Measurements from ENCODE around the gene IFT80.
"Not testable (repeated sequence)": the region's sequence is repeated elsewhere in the genome, so short reads cannot be mapped to it uniquely, and the experiment has no call there.

Gene IFT80

DNA sequence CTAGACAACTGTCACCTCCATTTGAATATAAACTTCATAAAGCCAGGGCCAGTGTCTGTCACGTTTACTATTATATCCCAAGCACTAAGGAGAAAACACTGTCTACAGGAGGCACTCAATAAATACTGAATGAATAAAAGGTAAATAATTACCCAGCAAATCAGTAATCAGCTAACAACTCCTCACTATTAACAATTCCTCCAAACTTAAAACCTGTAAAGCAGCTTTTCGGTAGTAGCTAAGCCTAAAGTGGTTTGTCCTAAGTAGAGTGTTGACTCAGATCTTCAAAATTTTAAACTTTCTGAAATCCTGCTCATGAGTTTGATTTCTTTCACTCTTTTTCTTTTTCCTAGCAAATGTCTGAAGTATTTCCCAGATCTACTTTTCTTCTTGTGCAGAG lies 133.9 kb downstream of the IFT80 start:
- DNase-seq (ENCODE audit: low read depth), result no peak

DNA sequence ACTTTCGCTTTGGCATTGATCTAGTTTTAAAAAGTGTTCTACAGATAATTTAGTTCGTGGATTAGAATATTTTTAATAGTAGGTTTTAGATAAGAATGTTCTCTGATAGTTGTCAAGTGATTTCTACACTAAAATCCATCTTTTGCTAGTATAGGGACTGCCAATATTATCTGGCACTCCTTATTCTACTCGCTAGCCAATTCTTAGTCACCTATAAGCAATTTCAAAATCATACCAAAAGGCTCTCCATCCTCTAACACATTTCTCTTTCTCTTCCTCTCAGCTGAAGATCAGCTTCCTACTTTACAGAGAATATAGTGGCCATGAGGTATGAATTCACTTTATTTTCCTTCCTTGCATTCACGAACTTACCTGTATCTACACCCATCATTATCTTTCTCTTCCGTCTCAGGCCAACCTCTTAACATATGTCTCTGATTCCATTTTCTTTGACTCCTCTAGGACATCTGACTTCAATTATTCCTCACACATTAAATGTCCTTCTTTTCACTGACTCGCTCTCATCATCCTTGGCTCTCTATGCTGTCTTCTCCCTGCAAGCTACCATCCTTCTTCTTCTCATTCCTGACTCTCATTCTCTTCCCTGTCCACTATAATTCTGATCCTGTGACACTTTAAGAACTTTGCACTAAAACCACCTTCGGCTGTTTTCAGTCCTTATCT lies 138.3 kb downstream of the IFT80 start:
- no peak for DNase-seq (ENCODE audit: low read depth)

DNA sequence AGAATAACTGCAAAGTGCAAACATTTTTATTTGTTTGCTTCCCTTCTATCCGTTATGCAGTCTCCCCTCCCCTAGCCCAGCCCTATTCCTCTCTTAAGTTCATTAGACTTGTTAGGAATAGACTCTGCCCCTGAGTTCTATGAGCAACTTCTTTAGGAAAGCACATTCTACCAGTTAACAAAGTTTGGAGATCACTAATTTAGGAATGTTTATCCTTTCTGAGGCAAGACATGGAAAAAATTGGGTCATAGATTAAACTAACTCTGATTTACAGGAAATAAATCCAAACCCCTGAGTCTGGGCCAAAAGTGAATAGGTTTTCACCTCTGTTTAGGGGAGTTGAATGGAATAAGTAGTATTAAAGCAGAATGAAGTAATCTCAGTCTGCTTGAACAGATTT lies 139.4 kb downstream of the IFT80 start:
- DNase-seq (ENCODE audit: low read depth), result no peak

DNA sequence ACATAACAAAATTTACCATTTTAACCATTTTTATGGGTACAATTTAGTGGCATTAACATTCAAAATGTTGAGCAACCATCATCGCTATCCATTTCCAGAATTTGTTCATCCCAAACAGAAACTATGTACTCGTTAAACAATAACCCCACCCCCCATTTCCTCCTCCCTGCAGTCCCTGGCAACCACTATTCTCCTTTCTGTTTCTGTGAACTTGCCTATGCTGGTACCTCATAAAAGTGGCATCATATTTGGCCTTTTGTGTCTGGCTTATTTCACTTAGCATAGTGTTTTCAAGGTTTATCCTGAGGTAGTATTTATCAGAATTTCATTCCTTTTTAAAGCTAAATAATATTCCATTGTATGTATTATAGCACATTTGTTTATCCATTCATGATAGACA lies 141.4 kb downstream of the IFT80 start:
- no peak for DNase-seq (ENCODE audit: low read depth)

DNA sequence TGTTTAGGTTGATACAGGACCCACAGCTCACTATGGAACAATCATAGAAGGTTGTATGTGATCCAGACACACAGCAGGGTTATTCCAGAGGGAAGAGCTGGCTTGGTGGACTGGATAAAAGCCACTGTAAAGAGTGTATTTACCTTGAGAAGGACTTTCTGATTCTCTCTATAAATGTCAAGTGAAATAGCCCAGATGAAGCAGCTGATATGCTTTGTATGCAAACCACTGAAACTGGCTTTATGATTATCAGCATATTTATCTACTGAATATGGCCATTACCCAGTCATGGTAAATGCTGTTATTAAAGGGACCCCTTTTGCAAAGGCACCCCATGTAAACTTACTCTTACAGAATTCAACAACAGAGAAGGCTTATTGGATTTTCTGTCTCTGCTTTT lies 145.7 kb downstream of the IFT80 start:
- DNase-seq (ENCODE audit: low read depth), result no peak

DNA sequence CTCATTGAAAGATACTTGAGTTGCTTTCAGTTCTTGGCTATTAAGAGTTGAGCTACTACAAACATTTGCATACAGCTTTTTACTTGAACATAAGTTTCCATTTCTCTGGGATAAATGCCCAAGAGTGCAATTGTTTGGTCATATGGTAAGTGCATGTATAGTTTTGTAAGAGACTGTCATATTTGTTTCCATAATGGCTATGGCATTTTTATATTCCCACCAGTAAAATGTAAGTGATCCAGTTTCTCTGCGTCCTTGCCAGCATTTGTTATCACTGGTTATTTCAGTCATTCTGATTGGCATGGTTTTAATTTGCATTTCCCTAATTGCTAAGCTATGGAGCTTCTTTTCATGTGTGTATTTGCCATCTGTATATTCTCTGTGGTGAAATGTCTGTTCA lies 151.3 kb downstream of the IFT80 start:
- DNase-seq (ENCODE audit: low read depth), result no peak

DNA sequence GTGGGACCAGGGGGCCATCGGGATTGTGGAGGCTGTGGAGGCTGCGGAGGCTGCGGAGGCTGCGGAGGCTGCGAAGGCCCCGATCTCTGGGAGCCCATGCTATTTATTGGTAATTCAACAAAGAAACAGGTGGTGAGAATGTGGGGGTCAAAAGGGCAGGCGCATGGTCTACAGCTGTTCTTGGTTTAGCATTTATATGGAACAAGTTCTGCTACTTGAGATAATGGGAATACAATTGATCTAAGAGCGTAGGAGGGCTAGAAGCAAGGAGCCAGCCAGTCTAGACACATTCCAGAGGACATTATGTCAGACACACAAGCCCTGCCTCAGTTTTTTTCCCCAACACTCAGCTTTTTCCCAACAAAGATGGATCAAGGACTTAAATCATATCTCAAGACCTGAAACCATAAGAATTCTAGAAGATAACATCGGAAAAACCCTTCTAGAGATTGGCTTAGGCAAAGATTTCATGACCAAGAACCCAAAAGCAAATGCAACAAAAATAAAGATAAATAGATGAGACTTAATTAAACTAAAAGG lies 153.7 kb downstream of the IFT80 start:
- DNase-seq (ENCODE audit: low read depth), result no peak

DNA sequence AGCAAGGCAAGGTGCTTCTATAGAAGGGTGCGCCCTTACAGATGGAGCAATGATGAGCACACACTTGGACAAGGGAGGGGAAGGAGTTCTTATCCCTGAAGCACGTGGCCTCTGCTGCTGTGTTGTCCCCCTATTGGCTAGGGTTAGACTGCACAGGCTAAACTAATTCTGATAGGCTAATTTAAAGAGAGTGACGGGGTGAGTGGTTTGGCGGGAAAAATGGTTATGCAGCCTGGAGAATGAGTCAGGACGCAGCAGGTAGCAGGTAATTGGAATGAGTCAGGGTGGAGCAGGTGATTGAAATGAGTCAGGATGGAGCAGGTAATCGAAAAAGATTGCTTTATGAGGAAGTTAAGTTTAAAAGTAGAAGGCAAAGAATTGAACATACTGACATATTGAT lies 158.3 kb downstream of the IFT80 start:
- DNase-seq (ENCODE audit: low read depth), result not testable (repeated sequence)

DNA sequence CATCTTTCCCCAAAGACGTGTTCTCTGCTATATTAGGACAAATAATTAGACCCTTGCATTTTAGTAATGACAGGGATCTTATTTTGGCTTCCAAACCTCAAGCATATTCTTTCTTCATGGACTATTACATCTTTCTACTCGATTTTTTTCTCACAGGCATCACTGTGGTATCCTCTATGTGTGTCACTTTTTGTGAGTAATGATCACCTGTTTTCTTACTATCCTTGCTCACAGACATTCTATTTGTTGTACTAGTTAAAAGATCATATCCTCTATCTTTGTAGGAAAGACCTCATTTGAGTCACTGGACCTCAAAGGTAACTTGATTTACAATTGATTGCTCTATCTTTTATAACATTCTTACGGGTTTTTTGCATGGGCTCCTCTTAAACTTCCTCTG lies 167.0 kb downstream of the IFT80 start:
- DNase-seq (ENCODE audit: low read depth), result no peak

DNA sequence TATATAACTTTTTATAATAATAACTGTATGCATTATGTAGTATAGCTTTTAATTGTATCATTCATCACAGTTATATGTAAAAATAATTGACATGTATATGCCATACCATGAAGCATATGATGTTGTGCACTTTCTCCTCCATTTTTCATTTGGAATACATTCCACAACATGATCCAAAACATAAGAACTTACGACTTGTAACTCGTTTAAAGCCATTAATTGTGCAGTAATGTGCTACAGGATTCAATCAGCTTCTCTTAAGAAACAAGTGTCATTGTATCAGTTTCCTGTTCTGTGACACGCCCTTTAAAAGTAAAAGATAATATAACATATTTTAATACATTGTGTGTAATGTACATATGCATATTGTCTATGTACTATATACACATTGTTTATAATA lies 171.6 kb downstream of the IFT80 start:
- no peak for DNase-seq (ENCODE audit: low read depth)

DNA sequence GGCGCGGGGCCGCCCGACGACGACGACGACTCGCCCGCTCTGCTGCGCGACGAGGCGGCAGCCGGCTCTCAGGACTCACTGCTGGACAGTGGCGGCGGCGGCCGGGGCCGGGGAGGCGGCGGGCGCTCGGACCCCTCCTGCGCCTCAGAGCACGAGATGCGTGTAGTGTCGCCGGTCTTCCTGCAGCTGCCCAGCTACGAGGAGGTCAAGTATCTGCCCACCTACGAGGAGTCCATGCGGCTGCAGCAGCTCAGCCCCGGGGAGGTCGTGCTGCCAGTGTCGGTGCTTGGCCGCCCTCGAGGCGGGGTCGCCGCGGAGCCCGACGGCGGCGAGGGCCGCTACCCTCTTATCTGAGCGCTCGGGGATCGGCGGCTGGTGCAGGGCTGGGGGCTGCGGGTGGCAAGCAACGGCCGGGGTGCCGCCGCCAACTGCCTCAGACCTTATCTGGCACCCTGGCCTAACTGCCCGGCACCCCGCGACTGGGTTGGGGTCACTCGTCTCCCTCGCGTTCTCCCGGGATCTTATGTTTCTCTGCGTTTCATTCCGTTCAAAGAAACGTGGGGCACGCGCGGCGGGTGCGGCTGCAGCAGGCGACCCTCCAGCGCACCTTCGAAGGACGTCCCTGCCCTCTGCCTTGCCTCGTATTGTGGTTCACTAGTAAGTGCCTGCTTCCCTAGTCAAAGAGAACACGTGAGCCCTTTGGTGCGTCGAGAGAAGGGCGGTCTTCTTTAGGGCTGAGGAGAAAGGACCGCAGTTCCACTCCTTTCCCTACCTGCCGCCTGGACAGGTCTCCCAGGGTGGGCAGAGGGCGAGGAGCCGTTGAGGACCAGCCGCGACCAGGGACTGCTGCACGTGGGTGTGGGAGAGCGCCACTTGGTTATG lies 172.8 kb downstream of the IFT80 start:
- no peak for DNase-seq (ENCODE audit: low read depth)

DNA sequence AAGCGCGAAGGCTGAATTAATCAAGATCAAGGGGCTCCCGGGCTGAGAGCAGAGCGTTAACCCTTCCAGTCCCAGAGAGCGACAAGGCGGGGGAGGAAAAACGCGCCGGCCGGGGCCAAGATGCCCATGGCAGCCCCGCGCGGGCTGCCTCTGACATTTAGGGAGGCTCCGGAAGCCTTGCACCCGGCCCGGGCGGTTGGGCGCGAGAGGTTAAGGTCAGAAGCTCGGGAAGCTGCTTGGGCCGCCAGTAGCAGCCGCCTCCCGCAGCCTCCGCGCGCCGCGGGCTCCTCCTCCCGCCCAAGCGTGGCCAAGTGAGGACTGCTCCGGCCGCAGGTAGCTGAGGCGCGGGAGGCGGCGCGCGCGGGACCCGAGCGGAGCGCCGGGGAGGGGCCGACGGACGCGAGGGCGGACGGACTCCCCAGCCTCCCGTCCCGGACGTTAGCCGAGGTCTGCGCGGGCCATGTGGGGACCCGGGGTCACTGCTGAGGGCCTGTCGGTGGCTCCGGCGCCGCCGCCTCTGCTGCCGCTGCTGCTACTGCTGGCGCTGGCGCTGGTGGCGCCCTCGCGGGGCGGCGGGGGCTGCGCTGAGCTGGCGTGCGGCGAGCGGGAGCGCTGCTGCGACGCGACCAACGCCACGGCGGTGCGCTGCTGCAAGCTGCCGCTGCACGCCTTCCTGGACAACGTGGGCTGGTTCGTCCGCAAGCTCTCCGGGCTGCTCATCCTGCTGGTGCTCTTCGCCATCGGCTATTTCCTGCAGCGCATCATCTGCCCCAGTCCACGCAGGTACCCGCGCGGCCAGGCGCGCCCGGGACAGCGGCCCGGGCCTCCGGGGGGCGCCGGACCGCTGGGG lies 173.6 kb downstream of the IFT80 start, which contains the start of gene C3orf80:
Gene C3orf80 (plus strand): TSS at position 247 of the 850 bp plus-strand sequence. CDS start 214 bp downstream, at position 461.
- peak; percentile 31 for DNase-seq (ENCODE audit: low read depth)

DNA sequence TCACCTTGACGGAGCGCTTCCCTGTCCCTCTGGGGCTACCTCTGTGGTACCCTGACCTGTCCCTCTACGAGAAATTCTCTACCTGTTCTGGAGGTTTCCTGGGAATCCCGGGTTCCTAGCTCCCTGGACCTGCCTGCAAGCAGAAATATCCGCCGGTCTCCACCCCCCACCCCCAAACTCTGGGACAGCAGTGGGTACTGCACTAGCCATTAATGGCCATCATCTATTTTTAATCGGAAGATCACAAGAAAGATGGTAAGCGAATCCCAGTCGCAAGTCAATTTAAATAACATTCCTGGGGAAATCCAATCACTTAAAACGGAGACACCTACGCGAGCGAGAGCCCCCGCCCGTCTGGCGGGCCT lies 174.2 kb downstream of the IFT80 start:
- DNase-seq (ENCODE audit: low read depth), result no peak

DNA sequence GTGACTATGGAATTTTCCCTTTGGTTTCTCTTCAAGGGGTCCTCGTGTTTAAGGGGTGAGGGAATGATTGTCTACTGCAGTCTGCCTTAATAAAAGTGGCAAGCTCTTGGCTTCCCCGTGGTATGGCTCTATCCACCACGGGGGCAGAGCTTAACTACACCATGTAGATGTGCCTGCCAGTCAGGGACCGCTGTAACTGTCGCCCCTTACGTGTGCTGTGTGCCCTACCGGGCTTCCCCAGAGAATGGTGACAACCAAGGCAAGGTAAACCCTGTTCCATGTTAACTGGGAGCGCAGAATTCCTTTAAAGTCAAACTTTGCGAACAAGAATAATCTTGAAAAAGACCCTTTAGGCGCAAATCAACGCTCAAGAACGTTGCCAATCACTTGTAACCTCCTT lies 174.8 kb downstream of the IFT80 start:
- no peak for DNase-seq (ENCODE audit: low read depth)

DNA sequence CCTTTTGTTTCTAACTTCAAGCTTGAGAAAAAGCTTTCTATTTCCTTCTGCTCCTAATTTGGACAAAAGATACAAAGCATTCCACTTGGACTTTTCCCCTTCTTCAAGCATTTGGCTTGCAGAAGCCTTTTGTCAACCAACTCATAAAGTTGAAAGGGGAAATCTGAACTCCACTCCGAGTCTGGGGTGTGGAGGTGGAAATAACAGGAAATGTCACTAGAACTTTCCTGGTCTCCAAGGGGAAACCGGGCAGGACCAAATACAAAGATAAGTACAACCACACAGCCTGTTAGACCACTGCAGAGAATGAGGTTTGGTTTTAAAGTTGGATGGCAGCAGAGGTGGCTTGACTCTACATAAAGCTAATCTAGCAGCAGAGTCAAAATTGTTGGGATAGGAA lies 178.0 kb downstream of the IFT80 start:
- no peak for DNase-seq (ENCODE audit: low read depth)

DNA sequence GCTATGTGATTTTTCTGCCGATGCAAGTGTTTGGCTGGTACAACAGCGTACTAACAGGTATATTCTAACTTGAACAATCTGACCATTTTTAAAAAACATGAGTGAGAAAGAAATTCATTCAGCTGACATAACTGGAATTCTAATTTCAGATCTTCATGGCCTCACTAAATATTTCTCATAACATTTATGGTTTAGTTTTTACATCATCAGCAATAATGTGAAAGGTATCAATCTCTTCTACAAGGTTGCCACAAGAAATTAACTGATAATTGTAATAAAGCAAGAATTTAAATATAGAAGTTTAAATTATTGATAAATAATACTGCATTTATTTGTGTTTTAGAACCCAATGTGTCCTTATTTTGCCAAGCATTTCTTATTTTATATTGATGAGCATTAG lies 179.0 kb downstream of the IFT80 start:
- DNase-seq (ENCODE audit: low read depth), result no peak

DNA sequence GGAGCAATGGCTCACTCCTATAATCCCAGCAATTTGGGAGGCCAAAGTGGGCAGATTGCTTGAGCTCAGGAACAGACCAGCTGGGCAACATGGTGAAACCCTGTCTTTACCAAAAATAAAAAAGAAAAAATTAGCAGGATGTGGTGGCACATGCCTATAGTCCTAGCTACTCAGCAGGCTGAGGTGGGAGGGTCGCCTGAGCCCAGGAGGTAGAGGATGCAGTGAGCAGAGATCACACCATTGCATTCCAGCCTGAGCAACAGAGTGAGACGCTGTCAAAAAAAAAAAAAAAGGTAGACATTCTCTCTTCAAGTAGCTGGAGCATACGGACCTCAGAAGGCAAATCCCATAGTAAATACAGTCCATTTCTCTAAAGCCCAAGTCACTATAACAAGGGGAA lies 180.9 kb downstream of the IFT80 start:
- DNase-seq (ENCODE audit: low read depth), result no peak

DNA sequence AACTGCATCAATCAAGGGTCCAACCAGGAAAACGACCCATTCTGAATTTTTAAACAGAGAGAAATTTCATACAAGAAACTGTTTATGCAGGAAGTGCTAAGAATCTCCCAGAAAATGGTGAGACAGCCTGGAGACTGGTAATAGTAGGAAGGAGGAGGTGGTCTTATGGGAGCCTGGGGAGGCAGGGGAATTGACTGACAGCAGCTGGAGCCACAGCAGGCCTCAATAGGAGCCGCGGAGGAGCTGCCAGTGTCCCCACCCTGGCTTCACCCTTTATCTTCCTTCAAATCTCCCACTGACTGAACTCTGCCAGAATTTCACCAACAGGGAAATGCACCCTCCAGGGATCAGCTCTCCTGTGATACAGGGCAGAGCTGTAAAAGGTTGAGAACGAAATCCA lies 181.3 kb downstream of the IFT80 start:
- DNase-seq (ENCODE audit: low read depth), result no peak

DNA sequence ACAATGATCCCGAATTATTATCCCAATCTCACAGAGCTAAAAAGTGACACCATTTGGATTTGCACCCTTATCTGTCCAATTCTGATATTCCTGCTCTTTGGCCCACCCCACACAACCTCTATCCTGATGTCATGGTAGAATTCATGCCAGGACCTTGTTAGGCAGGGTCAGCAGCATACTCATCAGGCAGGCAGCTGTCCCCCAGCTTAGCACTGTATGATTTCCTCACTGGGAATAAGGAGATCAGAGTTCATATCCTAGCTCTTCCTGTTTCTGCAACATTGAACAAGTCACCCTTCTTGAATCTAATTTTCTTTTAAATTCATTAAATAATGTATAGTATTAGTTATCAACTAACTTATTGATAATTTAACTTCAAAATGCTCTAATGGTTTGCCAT lies 185.8 kb downstream of the IFT80 start:
- DNase-seq (ENCODE audit: low read depth), result no peak

DNA sequence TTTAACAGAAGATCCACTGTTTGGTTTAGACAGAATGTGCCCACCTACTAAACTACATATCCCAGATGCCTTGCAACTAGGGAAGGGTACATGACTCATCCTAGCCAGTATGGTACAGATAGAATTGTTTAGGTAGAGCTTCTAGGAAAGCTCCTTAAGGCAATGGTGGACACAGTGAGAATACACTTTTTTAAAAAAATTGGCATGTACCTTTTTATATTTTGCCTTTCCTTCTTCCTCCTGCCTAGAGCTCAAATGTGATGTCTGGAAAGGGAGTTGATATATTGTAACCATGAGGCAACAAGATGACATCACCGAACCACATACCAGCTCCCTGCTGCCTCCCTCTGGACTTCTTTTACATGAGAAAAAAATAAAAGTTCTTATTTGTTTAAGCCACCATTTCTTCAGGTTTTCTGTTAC lies 188.2 kb downstream of the IFT80 start:
- DNase-seq (ENCODE audit: low read depth), result no peak

DNA sequence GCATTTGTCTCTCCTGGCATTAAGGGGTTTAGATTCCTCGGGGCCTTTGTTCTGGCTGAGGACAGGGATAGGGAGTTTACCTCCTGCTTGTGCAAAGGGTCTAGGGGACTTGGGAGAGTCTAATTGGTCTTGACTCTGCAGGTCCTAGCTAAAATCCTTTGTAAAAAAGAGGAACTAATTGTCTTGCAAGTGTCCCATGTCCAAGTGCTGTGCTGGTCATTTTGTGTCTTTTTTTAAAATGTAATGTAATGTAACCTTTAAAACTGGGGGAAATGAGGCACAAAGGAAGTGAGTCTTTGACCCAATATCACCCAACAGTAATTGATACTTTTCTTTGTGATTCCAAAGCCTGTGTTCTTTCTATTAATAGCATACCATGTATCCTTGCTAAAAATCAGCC lies 188.7 kb downstream of the IFT80 start:
- no peak for DNase-seq (ENCODE audit: low read depth)

Data from stimulated activated CD8-positive, alpha-beta memory T cell treated with anti-CD3 and anti-CD28 coated beads, Interleukin-4, amount 100 ng/mL, for 24 hours (primary cell).